Neural crest cell (in vitro differentiated cells): Measurements from ENCODE around the gene MYBPC3. TPM values are rescaled to one million over a fixed set of nuclear protein-coding genes. Genes with fewer than 3 reads are reported as not detected.

Source experiments
- DNase-seq: peaks from one replicate; pipeline ENCODE4 v3.0.0; 2021; ENCODE audit warnings: low read depth, mixed read lengths, low spot score
- H3K27ac Mint-ChIP-seq: one replicate; pipeline ENCODE4 v1.8.0; 2021; ENCODE audit warnings: mild to moderate bottlenecking, mixed read lengths; ENCODE audit not compliant: unreplicated experiment
- H3K27me3 Mint-ChIP-seq: 2 replicates; pipeline ENCODE4 v1.8.0; 2021; ENCODE audit warnings: low read depth, mild to moderate bottlenecking, mixed read lengths
- H3K36me3 Mint-ChIP-seq: 2 replicates; pipeline ENCODE4 v1.8.0; 2021; ENCODE audit warnings: low read depth, mild to moderate bottlenecking, mixed read lengths
- H3K4me1 Mint-ChIP-seq: 2 replicates; pipeline ENCODE4 v1.8.0; 2021; ENCODE audit warnings: mixed read lengths
- H3K4me3 Mint-ChIP-seq: one replicate; pipeline ENCODE4 v1.8.0; 2021; ENCODE audit warnings: mild to moderate bottlenecking, mixed read lengths
- H3K9me3 Mint-ChIP-seq: 2 replicates; pipeline ENCODE4 v1.8.0; 2021; ENCODE audit warnings: mixed read lengths
- total RNA-seq: library from RNA; stranded (reverse); gene quantifications from 2 replicates; pipeline ENCODE4 v1.2.1, GENCODE V29; 2021
- TF ChIP-seq, protein P1 (sequence below): fragments of 200-600 bp; sonication (generic); conservative IDR thresholded peaks from 2 replicates; pipeline ENCODE4 v1.5.0; 2021; ENCODE audit warnings: antibody characterized with exemption, mild to moderate bottlenecking

MYBPC3 gene
- total RNA-seq, 1 donor from 2014 or later = not detected

DNA sequence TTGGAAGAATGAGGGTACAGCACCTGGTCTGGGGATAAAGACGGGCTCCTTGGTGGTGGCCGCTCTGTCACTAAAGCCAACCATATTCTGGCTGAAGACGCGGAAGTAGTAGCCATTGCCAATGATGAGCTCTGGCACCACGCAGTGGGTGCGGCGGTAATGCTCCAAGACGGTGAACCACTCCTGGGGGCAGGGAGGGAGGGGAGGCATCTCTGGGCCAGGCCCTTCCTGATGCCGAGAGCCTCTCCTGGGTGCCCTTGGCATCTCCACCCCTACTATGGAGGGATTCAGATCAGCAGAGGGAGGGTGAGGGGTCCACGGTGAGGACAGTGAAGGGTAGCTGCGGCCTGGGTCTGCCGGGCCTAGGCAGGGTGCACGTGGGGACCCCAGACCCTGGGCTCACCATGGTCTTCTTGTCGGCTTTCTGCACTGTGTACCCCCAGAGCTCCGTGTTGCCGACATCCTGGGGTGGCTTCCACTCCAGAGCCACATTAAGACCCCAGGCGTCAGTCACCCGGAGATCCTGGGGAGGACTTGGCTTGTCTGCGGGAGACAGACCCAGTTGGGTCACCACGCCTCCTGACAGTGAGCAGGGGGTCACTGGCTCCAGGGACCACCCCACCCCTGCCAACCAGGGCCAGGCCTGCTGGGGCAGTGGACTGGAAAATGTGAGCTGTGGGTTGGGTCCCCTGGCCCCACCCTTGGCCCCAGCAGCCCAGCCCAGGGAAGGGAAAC, 19.5 kb downstream of the MYBPC3 start:
- H3K9me3 Mint-ChIP-seq = no peaks in the 10 kb centered on the region
- no peaks in the 10 kb centered on the region for H3K27me3 Mint-ChIP-seq
- H3K27ac Mint-ChIP-seq = no peak overlapping the region
- H3K4me3 Mint-ChIP-seq = no peak overlapping the region
- TF ChIP-seq, protein P1, sequence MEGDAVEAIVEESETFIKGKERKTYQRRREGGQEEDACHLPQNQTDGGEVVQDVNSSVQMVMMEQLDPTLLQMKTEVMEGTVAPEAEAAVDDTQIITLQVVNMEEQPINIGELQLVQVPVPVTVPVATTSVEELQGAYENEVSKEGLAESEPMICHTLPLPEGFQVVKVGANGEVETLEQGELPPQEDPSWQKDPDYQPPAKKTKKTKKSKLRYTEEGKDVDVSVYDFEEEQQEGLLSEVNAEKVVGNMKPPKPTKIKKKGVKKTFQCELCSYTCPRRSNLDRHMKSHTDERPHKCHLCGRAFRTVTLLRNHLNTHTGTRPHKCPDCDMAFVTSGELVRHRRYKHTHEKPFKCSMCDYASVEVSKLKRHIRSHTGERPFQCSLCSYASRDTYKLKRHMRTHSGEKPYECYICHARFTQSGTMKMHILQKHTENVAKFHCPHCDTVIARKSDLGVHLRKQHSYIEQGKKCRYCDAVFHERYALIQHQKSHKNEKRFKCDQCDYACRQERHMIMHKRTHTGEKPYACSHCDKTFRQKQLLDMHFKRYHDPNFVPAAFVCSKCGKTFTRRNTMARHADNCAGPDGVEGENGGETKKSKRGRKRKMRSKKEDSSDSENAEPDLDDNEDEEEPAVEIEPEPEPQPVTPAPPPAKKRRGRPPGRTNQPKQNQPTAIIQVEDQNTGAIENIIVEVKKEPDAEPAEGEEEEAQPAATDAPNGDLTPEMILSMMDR = no peak
- no peaks in the 10 kb centered on the region for H3K36me3 Mint-ChIP-seq
- no peaks in the 10 kb centered on the region for H3K4me1 Mint-ChIP-seq
- DNase-seq = no peak

DNA sequence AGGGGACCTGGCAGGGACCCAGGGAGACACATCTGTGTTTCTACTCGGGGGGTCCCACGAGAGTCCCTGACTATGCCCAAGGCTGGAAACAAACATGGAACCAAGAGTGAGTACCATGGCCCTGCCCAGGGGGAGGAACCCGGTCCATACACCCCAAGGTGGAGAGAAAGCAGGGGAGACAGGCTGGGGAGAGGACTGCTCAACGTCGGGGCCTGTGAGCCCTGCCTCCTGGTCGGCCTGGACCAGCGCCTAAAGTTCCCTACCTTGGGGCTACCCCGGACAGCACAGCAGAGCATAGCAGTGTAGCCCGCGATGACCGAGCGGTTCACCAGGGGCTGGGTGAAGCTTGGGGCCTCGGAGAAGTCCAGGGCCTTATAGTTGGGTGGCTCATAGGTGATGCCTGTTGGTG, 20.2 kb downstream of the MYBPC3 start:
- no peaks in the 10 kb centered on the region for H3K9me3 Mint-ChIP-seq
- no peak overlapping the region for H3K4me3 Mint-ChIP-seq
- no peak for DNase-seq
- TF ChIP-seq, protein P1 = no peak
- no peak overlapping the region for H3K27ac Mint-ChIP-seq
- H3K4me1 Mint-ChIP-seq = no peaks in the 10 kb centered on the region
- H3K36me3 Mint-ChIP-seq = no peaks in the 10 kb centered on the region
- no peaks in the 10 kb centered on the region for H3K27me3 Mint-ChIP-seq

DNA sequence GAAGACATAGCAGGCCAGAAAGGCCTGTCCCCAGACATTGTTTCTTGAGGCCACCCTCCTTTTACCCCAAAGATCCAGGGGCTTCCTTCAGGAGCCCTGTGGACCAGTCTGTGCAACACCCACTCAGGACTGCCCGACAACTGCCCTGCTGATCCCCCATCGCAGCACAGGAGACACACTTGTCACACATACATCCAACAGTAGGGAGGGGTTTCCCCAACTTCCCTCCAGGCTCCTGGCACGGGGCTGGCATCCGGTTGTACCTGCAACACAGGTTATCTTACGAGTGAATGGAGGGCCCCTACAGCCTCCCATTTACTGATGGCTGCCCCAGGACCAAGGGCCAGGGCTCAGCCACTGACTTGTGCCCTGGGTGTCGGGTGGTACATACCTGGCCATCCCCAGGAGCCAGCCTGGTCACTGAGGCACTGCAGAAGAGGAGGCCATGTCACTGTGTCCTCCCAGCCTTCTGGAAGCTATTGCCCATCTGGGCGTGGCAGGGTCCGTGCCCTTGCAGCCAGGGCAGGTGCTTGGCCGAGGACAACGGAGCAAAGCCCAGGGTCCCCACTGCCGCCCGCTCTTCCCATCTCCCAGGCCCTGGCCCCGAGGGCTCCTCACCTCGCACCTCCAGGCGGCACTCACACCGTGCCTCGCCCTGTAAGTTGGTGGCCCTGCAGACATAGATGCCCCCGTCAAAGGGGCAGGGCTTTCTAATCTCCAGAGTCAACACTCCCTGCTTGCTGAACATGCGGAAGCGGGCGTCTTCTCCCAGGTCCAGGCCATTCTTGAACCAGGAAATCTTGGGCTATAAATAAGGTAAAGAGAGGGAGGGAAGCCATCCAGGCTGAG, 20.8 kb downstream of the MYBPC3 start:
- no peaks in the 10 kb centered on the region for H3K36me3 Mint-ChIP-seq
- H3K4me3 Mint-ChIP-seq = no peak overlapping the region
- no peak overlapping the region for H3K27ac Mint-ChIP-seq
- no peak for DNase-seq
- H3K27me3 Mint-ChIP-seq = no peaks in the 10 kb centered on the region
- TF ChIP-seq, protein P1 = no peak
- no peaks in the 10 kb centered on the region for H3K4me1 Mint-ChIP-seq
- H3K9me3 Mint-ChIP-seq = no peaks in the 10 kb centered on the region

DNA sequence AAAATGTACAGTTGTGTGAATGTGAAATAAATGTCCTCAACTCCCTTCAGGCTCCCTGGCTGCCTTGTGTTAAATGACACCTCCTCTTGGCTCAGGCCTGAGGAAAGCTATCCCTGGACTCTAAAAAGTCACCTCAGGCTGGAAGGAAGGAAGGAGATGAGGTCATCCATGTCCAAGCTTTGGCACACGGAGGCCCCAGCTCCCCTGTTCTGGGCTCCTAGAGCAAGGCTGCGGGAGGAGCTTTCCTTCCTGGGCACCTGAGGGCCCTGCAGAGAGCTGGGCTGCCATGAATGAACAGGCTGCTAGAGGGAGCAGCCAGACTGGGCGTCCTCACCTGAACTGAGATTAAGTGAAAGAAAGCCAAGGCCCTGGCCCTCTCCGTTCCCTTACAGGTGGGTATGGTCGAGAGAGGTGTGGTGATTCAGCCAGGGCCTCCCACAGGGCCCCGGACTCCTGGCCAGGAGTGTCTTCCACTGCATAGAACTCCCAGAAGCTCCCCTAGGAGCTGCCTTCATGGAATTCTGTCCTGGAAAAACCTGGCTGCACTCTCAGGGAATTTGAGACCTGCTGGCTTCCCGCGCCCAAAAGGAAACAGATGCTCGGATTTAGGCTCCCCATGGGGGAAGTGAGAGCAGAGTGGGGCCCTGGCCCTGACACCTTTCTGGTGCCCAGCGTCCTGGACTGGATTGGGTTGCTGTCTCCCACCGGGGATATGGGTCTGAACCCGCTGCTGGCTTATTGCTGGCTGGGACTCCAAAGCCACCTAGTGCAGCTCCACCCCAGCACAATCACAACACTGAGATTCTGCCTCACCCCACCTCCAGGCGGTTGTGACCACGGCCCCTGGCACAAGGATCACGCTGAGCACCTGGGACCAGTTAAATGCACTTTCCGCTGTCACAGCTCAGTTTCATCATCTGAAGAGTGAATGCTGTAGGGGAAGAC, 22.2 kb downstream of the MYBPC3 start:
- TF ChIP-seq, protein P1 = no peak
- no peak for DNase-seq
- H3K9me3 Mint-ChIP-seq = no peaks in the 10 kb centered on the region
- H3K27me3 Mint-ChIP-seq = no peaks in the 10 kb centered on the region
- H3K4me1 Mint-ChIP-seq = no peaks in the 10 kb centered on the region
- H3K27ac Mint-ChIP-seq = no peak overlapping the region
- no peak overlapping the region for H3K4me3 Mint-ChIP-seq
- H3K36me3 Mint-ChIP-seq = no peaks in the 10 kb centered on the region

DNA sequence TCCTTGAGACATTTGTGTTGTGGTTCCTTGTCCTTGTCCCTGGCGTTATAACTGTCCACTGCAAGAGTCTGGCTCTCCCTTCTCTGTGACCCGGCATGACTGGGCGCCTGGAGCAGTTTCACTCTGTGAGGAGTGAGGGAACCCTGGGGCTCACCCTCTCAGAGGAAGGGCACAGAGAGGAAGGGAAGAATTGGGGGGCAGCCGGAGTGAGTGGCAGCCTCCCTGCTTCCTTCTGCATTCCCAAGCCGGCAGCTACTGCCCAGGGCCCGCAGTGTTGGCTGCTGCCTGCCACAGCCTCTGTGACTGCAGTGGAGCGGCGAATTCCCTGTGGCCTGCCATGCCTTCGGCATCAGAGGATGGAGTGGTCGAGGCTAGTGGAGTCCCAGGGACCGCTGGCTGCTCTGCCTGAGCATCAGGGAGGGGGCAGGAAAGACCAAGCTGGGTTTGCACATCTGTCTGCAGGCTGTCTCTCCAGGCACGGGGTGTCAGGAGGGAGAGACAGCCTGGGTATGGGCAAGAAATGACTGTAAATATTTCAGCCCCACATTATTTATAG, 23.0 kb downstream of the MYBPC3 start:
- H3K4me3 Mint-ChIP-seq = no peak overlapping the region
- no peaks in the 10 kb centered on the region for H3K4me1 Mint-ChIP-seq
- H3K27me3 Mint-ChIP-seq = no peaks in the 10 kb centered on the region

More for the DNA sequence above, 23.0 kb downstream of the MYBPC3 start:
- H3K27ac Mint-ChIP-seq = no peak overlapping the region
- H3K36me3 Mint-ChIP-seq = peaks cover 5% of the 10 kb centered on the region
- no peak for DNase-seq
- TF ChIP-seq, protein P1 = no peak
- no peaks in the 10 kb centered on the region for H3K9me3 Mint-ChIP-seq
